OCI-LY7 (cell line): ENCODE data around the gene BAIAP2. TPM values are rescaled to one million over a fixed set of nuclear protein-coding genes. Genes with fewer than 3 reads are reported as not detected.

ENCODE experiments used
- BruUV-seq: library from RNA; stranded (reverse); fragments of 400-500 nt; replicated peaks from 2 replicates; lab custom pipeline; 2021; lab: Mats Ljungman, UMichigan
- CTCF ChIA-PET: fragments of 300-600 bp; sonication (Branson Sonifier 250); formaldehyde crosslinking; loops from one replicate; lab custom pipeline; 2022; ENCODE audit warnings: antibody characterized with exemption; ENCODE audit not compliant: unreplicated experiment; lab: Charles Lee
- POLR2A ChIA-PET: fragments of 300-600 bp; sonication (Branson Sonifier 250); formaldehyde crosslinking; loops from one replicate; lab custom pipeline; 2022; ENCODE audit warnings: antibody characterized with exemption; lab: Charles Lee
- DNase-seq: peaks from one replicate; pipeline ENCODE4 v3.0.0-alpha.2; 2015; ENCODE audit warnings: low spot score
- H2AFZ ChIP-seq: fragments of 200-600 bp; sonication (generic), shearing (Covaris generic); 2 replicates; pipeline ENCODE4 v1.6.1; 2014; ENCODE audit warnings: mild to moderate bottlenecking, antibody characterized with exemption, low read length, moderate library complexity
- H3K27ac ChIP-seq: fragments of 200-600 bp; sonication (generic); 2 replicates; pipeline ENCODE4 v1.5.1; 2014; ENCODE audit warnings: mixed run types, low read depth, mild to moderate bottlenecking, moderate library complexity, low read length, inconsistent platforms; ENCODE audit not compliant: poor library complexity, severe bottlenecking
- H3K36me3 ChIP-seq: fragments of 200-600 bp; sonication (generic); 2 replicates; pipeline ENCODE4 v1.6.1; 2014; ENCODE audit warnings: mild to moderate bottlenecking, antibody characterized with exemption, low read length, moderate library complexity, mixed read lengths; ENCODE audit not compliant: insufficient read depth
- H3K4me1 ChIP-seq: fragments of 200-600 bp; sonication (generic); 2 replicates; pipeline ENCODE4 v1.5.1; 2014; ENCODE audit warnings: mild to moderate bottlenecking, low read length; ENCODE audit not compliant: insufficient read depth, poor library complexity, severe bottlenecking
- H3K4me2 ChIP-seq: fragments of 200-600 bp; sonication (generic); 2 replicates; pipeline ENCODE4 v1.6.1; 2014; ENCODE audit warnings: mild to moderate bottlenecking, low read length
- H3K4me3 ChIP-seq: fragments of 200-600 bp; sonication (generic); 2 replicates; pipeline ENCODE4 v1.5.1; 2014; ENCODE audit warnings: mild to moderate bottlenecking, low read depth, low read length; ENCODE audit not compliant: poor library complexity, severe bottlenecking
- H3K79me2 ChIP-seq: fragments of 200-600 bp; sonication (generic); 2 replicates; pipeline ENCODE4 v1.6.1; 2016; ENCODE audit warnings: low read depth, mild to moderate bottlenecking, low read length, moderate library complexity, mixed read lengths; ENCODE audit not compliant: insufficient read depth
- H3K9me2 ChIP-seq: fragments of 200-600 bp; sonication (generic); 2 replicates; pipeline ENCODE4 v1.6.1; 2016; ENCODE audit warnings: mild to moderate bottlenecking, low read length, mixed read lengths; ENCODE audit not compliant: insufficient read depth
- H3K9me3 ChIP-seq: fragments of 200-600 bp; sonication (generic); 2 replicates; pipeline ENCODE4 v1.6.1; 2014; ENCODE audit warnings: mild to moderate bottlenecking, mixed run types, low read length, mixed read lengths
- H4K20me1 ChIP-seq: fragments of 200-600 bp; sonication (generic); 2 replicates; pipeline ENCODE4 v1.6.1; 2014; ENCODE audit warnings: mild to moderate bottlenecking, antibody characterized with exemption, low read length, moderate library complexity, mixed read lengths; ENCODE audit not compliant: insufficient read depth
- EZH2phosphoT487 ChIP-seq: fragments of 200-600 bp; sonication (generic); IDR thresholded peaks from 2 replicates; pipeline ENCODE4 v1.6.1; 2018; ENCODE audit warnings: low read depth, borderline replicate concordance, mild to moderate bottlenecking, mixed run types, antibody characterized with exemption, low read length, moderate library complexity, mixed read lengths
- intact Hi-C: fragments of 100-400 bp; cut with micrococcal nuclease; formaldehyde crosslinking; loops from one replicate; pipeline ENCODE4 v1.10.0; 2022; ENCODE audit not compliant: unreplicated experiment
- total RNA-seq, 2 experiments: library from RNA; depleted of rRNA in 1 of 2; stranded (reverse); fragments of >200 nt in 1 of 2; shearing (Covaris generic) in 1 of 2; gene quantifications; 2 replicates each; pipeline ENCODE4 v1.2.3, GENCODE V29; 2014 to 2022
- TF ChIP-seq, protein P1 (sequence below): fragments of 200-600 bp; sonication (generic); conservative IDR thresholded peaks from 2 replicates; pipeline ENCODE4 v1.5.1; 2014; ENCODE audit warnings: mild to moderate bottlenecking, antibody characterized with exemption, low read length, moderate library complexity, mixed read lengths

BAIAP2 gene
- total RNA-seq, 2 experiments from 2014 or later, result 2.1 to 2.3 TPM

DNA sequence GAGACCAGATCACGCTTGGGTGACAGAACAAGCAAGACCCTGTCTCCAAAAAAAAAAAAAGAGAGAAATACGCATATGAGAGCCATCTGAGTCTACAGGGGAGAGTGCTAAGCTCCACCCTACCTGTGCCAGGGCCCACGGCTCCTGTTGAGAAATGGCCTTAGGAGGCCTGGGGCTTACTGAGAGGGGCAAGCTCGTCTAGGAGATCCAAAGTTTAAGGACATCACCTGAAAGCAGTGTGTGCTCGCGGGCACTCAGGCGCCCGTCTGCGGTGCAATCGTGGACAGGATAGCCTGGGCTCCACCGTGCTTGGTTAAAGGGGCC, 14.5 kb upstream of the BAIAP2 start:
- peaks cover 6% of the 10 kb centered on the region for H3K9me3 ChIP-seq
- DNase-seq, result no peak
- ChIA-PET CTCF (interaction anchor here (0.6 kb wide), 1 partner anchor 104 kb away, joined by 3 read pairs; no protein-coding TSS in a partner anchor), POLR2A (no interaction called here)
- no peak overlapping the region for H2AFZ ChIP-seq
- intact Hi-C loops, result no loop called here
- no peak for TF ChIP-seq EZH2phosphoT487
- TF ChIP-seq, protein P1, sequence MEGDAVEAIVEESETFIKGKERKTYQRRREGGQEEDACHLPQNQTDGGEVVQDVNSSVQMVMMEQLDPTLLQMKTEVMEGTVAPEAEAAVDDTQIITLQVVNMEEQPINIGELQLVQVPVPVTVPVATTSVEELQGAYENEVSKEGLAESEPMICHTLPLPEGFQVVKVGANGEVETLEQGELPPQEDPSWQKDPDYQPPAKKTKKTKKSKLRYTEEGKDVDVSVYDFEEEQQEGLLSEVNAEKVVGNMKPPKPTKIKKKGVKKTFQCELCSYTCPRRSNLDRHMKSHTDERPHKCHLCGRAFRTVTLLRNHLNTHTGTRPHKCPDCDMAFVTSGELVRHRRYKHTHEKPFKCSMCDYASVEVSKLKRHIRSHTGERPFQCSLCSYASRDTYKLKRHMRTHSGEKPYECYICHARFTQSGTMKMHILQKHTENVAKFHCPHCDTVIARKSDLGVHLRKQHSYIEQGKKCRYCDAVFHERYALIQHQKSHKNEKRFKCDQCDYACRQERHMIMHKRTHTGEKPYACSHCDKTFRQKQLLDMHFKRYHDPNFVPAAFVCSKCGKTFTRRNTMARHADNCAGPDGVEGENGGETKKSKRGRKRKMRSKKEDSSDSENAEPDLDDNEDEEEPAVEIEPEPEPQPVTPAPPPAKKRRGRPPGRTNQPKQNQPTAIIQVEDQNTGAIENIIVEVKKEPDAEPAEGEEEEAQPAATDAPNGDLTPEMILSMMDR, result no peak
- no peaks in the 10 kb centered on the region for H3K4me1 ChIP-seq
- H4K20me1 ChIP-seq, result no peaks in the 10 kb centered on the region
- no peak overlapping the region for H3K4me2 ChIP-seq
- no peaks in the 10 kb centered on the region for H3K79me2 ChIP-seq
- H3K27ac ChIP-seq, result no peak overlapping the region
- no peaks in the 10 kb centered on the region for H3K9me2 ChIP-seq
- H3K36me3 ChIP-seq, result no peaks in the 10 kb centered on the region
- H3K4me3 ChIP-seq, result no peak overlapping the region
- no TSS peak for BruUV-seq

DNA sequence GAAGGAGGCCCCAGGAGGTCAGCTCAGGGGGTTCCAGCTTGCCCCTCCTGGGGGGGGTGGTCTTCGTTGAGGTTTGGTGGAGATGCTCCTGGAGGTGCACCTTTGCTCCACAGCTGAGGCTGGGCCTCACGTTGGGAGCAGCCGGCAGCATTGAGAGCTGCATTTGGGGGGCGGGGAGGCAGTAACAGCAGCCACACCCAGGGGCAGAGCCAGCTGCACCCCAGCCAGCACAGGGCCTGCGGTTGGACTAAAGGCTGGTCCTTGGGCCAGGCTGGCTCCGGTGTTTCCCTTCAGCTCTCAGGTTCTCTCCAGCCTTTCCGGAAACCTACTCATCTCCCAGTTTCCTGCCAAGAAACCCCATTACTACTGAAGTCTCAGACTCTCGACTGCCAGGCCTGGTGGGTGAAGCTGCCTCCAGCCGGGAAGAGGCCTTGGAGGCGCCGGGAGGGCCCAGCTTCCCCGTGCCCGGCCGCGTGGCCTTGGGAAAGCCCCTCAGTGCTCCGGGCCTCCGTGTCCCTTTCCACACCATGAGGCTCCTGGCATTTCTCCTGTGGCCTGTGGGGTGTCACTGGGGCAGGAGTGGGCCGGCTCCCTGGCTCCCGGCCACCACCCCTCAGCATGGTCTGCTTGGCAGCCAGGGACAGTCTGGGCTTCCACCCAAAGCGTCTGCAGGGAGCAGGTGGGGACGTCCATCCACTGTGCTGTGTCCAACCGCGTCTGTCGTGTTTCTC, 14.0 kb upstream of the BAIAP2 start:
- intact Hi-C loops, result no loop called here
- no peaks in the 10 kb centered on the region for H3K4me1 ChIP-seq
- no peak overlapping the region for H2AFZ ChIP-seq
- no peaks in the 10 kb centered on the region for H3K9me2 ChIP-seq
- H3K36me3 ChIP-seq, result no peaks in the 10 kb centered on the region
- H3K27ac ChIP-seq, result no peak overlapping the region
- no peak for TF ChIP-seq EZH2phosphoT487
- no peaks in the 10 kb centered on the region for H3K79me2 ChIP-seq
- peaks cover 6% of the 10 kb centered on the region for H3K9me3 ChIP-seq
- CTCF ChIA-PET, result no interaction called here
- no peak overlapping the region for H3K4me3 ChIP-seq
- no peak for DNase-seq
- no TSS peak for BruUV-seq
- H3K4me2 ChIP-seq, result no peak overlapping the region
- no peaks in the 10 kb centered on the region for H4K20me1 ChIP-seq
- POLR2A ChIA-PET, result no interaction called here

- ChIA-PET POLR2A (no interaction called here), CTCF (no interaction called here)
- BruUV-seq, result no TSS peak
Observed at GRCh38 chr17:81021531-81022343, 13.2 kb upstream of the BAIAP2 start.

More at GRCh38 chr17:81021531-81022343, 13.2 kb upstream of the BAIAP2 start:
- Histone ChIP-seq H3K9me3 (peaks cover 1% of the 10 kb centered on the region; the same call in 1 of the 2 replicates), H4K20me1 (no peaks in the 10 kb centered on the region), H3K27ac (no peak overlapping the region), H3K4me1 (no peaks in the 10 kb centered on the region), H3K4me3 (no peak overlapping the region), H3K36me3 (no peaks in the 10 kb centered on the region), H3K9me2 (no peaks in the 10 kb centered on the region), H3K4me2 (no peak overlapping the region), H3K79me2 (no peaks in the 10 kb centered on the region), H2AFZ (no peak overlapping the region)
- no peak for DNase-seq
- TF ChIP-seq EZH2phosphoT487, result no peak
- TF ChIP-seq, protein P1, result no peak
- intact Hi-C loops, result loop anchor here (2.0 kb wide), 1 partner anchor 219 kb away; no protein-coding TSS in a partner anchor
